Retinal pigment epithelial cell (primary cell): ENCODE results near the gene MEGF6.

Experiments
- DNase-seq: peaks from one replicate; pipeline ENCODE4 v3.0.0-alpha.2; 2010; ENCODE audit warnings: low read depth
- H3K4me3 ChIP-seq: 2 replicates; pipeline ENCODE4 v1.5.1; 2011; ENCODE audit warnings: mild to moderate bottlenecking, low read length, control low read depth, moderate library complexity
- TF ChIP-seq, protein P1 (sequence below): conservative IDR thresholded peaks from 2 replicates; pipeline ENCODE4 v1.5.1; 2011; ENCODE audit warnings: low read depth, low read length, control low read depth, inconsistent platforms

MEGF6 gene

DNA sequence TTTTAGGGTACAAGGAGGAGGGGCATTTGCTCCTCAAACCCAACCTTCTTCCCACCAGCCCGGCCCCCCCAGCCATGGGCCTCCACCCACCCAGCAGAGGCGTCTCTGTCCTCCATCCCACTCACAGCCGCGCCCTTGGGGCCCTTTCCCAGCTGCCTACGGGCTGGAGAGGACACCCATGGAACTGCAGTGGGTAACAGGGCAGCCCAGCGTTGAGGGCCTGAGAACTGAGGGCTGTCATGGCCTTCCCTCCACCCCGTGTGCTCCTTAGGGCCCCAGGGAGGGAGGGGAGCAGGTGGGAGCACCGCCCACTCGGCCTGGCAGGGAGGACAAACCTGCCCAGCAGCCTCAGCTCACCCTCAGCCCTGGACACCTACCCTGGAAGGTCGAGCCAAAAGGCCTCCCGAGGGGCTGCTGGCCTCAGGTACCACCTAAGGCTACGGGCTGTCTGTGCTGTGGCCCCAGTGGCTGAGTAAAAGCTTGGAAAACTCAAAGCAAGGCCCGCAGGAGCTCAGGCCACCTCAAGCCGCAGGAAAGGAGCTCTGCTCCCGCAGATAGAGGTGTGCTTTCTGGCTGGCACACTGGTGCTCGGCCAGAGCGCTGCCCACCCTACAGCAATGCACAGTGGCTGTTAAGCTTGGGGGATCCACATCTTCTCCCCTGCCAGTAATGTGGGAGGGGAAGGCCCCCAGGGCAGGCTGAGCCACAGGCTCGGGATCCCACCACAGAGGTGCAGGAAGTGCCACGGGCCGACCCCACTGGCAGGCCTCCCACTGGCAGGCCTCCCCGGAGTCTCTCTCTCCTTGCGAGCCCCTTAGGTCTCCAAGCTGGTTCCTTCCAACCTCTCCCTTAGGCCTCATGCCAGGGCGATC is 159.1 kb downstream of the MEGF6 start:
- no peak overlapping the region for H3K4me3 ChIP-seq
- TF ChIP-seq, protein P1, sequence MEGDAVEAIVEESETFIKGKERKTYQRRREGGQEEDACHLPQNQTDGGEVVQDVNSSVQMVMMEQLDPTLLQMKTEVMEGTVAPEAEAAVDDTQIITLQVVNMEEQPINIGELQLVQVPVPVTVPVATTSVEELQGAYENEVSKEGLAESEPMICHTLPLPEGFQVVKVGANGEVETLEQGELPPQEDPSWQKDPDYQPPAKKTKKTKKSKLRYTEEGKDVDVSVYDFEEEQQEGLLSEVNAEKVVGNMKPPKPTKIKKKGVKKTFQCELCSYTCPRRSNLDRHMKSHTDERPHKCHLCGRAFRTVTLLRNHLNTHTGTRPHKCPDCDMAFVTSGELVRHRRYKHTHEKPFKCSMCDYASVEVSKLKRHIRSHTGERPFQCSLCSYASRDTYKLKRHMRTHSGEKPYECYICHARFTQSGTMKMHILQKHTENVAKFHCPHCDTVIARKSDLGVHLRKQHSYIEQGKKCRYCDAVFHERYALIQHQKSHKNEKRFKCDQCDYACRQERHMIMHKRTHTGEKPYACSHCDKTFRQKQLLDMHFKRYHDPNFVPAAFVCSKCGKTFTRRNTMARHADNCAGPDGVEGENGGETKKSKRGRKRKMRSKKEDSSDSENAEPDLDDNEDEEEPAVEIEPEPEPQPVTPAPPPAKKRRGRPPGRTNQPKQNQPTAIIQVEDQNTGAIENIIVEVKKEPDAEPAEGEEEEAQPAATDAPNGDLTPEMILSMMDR = no peak

DNA sequence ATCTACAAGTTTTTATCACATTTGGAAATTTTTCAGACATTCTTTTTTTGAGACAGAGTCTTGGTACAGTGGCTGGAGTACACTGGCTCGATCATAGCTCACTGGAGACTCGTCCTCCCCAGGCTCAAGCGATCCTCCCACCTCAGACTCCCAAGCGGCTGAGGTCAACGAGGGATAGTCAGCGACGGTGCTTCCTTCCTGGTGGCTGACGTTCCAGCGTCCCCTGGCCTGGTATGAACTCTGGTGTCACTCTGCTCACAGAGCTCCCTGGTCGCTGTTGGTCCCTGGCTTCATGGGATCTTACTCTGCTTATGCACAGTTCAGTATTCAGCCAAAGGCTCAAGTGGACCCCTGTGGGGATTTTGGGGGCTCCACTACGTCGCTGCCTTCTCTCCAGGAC is 160.3 kb downstream of the MEGF6 start:
- no peak for DNase-seq
- TF ChIP-seq, protein P1 = no peak

More for the DNA sequence above, 159.1 kb downstream of the MEGF6 start:
- DNase-seq = no peak

GRCh38 chr1:3450202-3450863 is 161.0 kb downstream of the MEGF6 start:
- no peak for DNase-seq
- TF ChIP-seq, protein P1 = no peak
- H3K4me3 ChIP-seq = no peak overlapping the region

More for the DNA sequence above, 160.3 kb downstream of the MEGF6 start:
- H3K4me3 ChIP-seq = no peak overlapping the region

- TF ChIP-seq, protein P1 = no peak
- DNase-seq = no peak
- no peak overlapping the region for H3K4me3 ChIP-seq
Measured at GRCh38 chr1:3444736-3445135, 166.6 kb downstream of the MEGF6 start.

DNA sequence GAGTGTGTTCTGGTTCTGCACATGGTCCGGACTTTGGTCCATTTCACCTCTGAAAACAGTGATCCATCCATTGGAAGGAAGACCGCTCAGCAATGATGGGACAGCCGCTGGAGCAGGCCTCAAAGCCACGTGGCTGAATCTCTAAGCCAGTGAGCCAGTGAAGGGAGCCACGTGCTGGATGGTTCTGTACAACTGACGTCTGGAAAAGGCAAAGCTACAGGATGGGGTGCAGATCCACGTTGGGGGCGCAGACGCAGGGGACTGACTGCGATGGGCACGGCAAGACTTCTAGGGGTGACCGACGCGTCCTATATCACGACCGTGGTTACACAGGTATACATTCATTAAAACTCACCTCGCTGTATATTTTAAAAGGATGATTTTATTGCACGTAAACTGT is 167.0 kb downstream of the MEGF6 start:
- no peak for DNase-seq
- no peak overlapping the region for H3K4me3 ChIP-seq
- TF ChIP-seq, protein P1 = no peak

DNA sequence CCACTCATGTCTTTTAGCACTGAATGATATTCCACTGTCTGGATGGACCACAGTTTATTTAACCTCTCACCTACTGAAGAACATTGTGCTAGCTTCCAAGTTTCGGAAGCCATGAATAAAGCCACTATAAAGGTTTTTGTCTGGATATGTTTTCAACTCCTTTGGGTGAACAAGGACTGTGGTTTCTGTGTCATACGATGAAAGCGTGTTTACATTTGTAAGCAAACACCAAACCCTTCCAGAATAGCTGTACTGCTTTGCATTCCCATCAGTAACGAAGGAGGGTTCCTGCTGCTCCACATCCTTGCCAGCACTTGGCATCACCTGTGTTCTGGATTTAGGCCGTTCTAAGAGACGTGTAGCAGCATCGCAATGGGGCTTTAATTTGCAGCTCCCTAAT is 167.5 kb downstream of the MEGF6 start:
- no peak overlapping the region for H3K4me3 ChIP-seq

More for the DNA sequence above, 167.5 kb downstream of the MEGF6 start:
- DNase-seq = no peak
- TF ChIP-seq, protein P1 = no peak
